IPS-18a (cell line): ENCODE results near the gene PRG2.

Experiments
- H3K27ac ChIP-seq: one replicate; pipeline ENCODE4 v1.5.1; 2013; ENCODE audit warnings: low read length
- H3K27me3 ChIP-seq: one replicate; pipeline ENCODE4 v1.6.1; 2013; ENCODE audit warnings: mild to moderate bottlenecking, low read length; ENCODE audit not compliant: control insufficient read depth, insufficient read depth
- H3K36me3 ChIP-seq: one replicate; pipeline ENCODE4 v1.6.1; 2013; ENCODE audit warnings: low read depth, low read length; ENCODE audit not compliant: control insufficient read depth
- H3K4me1 ChIP-seq: one replicate; pipeline ENCODE4 v1.6.1; 2013; ENCODE audit warnings: low read depth, low read length; ENCODE audit not compliant: control insufficient read depth
- H3K4me3 ChIP-seq: one replicate; pipeline ENCODE4 v1.5.1; 2013; ENCODE audit warnings: low read length
- H3K9ac ChIP-seq: one replicate; pipeline ENCODE4 v1.6.1; 2013; ENCODE audit warnings: mild to moderate bottlenecking, low read length, moderate library complexity
- H3K9me3 ChIP-seq: one replicate; pipeline ENCODE4 v1.6.1; 2013; ENCODE audit warnings: low read depth, low read length; ENCODE audit not compliant: control insufficient read depth

Gene PRG2

DNA sequence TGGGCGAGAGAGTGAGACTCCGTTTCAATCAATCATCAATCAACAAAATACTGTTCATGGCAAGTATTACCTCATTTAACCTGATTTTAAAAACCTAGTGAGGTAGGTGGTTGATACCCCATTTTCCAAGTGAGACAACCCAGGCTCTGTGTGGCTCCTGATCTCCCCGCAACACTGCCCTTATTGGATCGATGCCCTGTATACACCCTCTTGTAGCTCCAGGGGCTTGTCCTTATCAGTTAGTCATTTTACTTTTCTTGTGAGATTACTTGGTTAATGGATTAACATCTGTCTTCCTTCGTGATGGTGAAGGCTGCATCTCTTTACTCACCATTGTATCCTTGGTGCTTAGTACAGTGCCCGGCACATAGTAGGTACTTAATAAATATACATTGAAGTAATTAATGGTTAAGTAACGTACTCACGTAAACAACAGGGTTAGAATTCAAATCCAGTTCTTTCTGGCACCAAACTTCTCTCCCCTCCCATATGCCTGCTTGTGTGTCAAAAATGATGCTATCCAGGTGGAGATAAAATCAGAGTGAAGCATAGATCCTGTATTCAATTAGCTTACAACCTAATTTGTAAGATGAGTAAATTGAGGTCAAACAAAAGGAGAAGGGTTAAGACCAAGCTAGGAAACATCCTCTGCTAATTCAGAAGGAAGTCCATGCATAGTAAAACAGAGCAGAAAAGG, 1.8 kb upstream of the PRG2 start:
- Histone ChIP-seq H3K27me3 (peaks cover 3% of the 10 kb centered on the region), H3K4me3 (no peak overlapping the region), H3K9ac (no peak overlapping the region), H3K9me3 (no peaks in the 10 kb centered on the region), H3K36me3 (no peaks in the 10 kb centered on the region), H3K27ac (no peak overlapping the region), H3K4me1 (no peaks in the 10 kb centered on the region)

DNA sequence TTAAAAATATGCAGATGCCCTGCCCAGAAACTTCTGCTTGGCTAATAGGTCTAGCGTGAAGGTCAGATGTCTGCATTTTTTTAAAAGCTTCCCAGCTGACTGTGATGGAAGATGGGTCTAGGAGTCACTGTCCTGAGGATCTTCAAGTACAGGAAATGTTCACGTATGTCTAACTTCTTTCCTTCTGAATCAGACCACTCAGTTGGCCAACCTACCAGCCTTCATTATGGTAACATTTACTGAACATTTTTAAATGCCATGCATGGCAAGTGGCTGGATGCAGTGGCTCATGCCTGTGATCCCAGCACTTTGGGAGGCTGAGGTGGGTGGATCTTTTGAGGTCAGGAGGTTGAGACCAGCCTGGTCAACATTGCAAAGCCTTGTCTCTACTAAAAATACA, 1.1 kb upstream of the PRG2 start:
- Histone ChIP-seq H3K9me3 (no peaks in the 10 kb centered on the region), H3K4me3 (no peak overlapping the region), H3K4me1 (no peaks in the 10 kb centered on the region), H3K36me3 (no peaks in the 10 kb centered on the region), H3K9ac (no peak overlapping the region), H3K27me3 (no peaks in the 10 kb centered on the region), H3K27ac (no peak overlapping the region)

- no peaks in the 10 kb centered on the region for H3K9me3 ChIP-seq
- no peak overlapping the region for H3K9ac ChIP-seq
- no peak overlapping the region for H3K4me3 ChIP-seq
- H3K27me3 ChIP-seq = no peaks in the 10 kb centered on the region
- H3K4me1 ChIP-seq = no peaks in the 10 kb centered on the region
- no peak overlapping the region for H3K27ac ChIP-seq
- no peaks in the 10 kb centered on the region for H3K36me3 ChIP-seq
Measured at GRCh38 chr11:57391111-57391510, 661 bp upstream of the PRG2 start.

- Histone ChIP-seq H3K27me3 (no peaks in the 10 kb centered on the region), H3K9ac (no peak overlapping the region), H3K4me1 (no peaks in the 10 kb centered on the region)
Measured at GRCh38 chr11:57387289-57388030, 3.0 kb downstream of the PRG2 start.

GRCh38 chr11:57386178-57386940, 4.1 kb downstream of the PRG2 start:
- no peak overlapping the region for H3K9ac ChIP-seq
- no peaks in the 10 kb centered on the region for H3K36me3 ChIP-seq
- H3K4me1 ChIP-seq = no peaks in the 10 kb centered on the region
- H3K9me3 ChIP-seq = no peaks in the 10 kb centered on the region
- no peaks in the 10 kb centered on the region for H3K27me3 ChIP-seq
- no peak overlapping the region for H3K4me3 ChIP-seq
- no peak overlapping the region for H3K27ac ChIP-seq

More at GRCh38 chr11:57387289-57388030, 3.0 kb downstream of the PRG2 start:
- Histone ChIP-seq H3K4me3 (no peak overlapping the region), H3K27ac (no peak overlapping the region), H3K9me3 (no peaks in the 10 kb centered on the region), H3K36me3 (no peaks in the 10 kb centered on the region)

- no peaks in the 10 kb centered on the region for H3K36me3 ChIP-seq
- no peak within 1 kb of the TSS for H3K4me3 ChIP-seq
- no peaks in the 10 kb centered on the region for H3K9me3 ChIP-seq
- no peaks in the 10 kb centered on the region for H3K4me1 ChIP-seq
- H3K9ac ChIP-seq = no peak within 1 kb of the TSS
- H3K27me3 ChIP-seq = peaks cover 5% of the 10 kb centered on the region
- H3K27ac ChIP-seq = no peak within 1 kb of the TSS
Measured at GRCh38 chr11:57380975-57381374, 9.5 kb downstream of the PRG2 start, which contains the start of gene PRG3. TSS of gene PRG3 (minus strand) at chr11:57381150. CDS start at chr11:57380708, 442 bp downstream.

DNA sequence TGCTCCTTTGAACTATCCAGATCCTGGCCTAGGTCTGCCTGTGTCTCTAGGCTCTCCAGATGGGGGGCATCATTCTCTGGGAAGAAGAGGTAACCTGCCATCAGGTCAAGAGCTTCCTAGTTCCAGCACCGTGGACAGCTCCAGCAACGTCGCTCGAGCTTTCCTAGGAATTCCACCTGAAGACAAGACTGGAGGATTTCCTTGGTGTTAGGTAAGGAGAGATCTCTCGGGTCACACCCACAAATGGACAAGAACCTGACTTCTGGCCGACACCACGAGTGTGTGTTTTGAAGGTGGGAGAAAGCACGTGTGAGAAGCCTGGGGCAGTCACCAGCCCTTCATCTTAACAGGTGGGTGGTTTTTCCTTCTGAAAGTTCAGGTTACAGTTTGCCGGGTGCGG, 10.7 kb downstream of the PRG2 start:
- peaks cover 5% of the 10 kb centered on the region for H3K27me3 ChIP-seq
- no peaks in the 10 kb centered on the region for H3K36me3 ChIP-seq
- H3K9ac ChIP-seq = no peak overlapping the region
- H3K9me3 ChIP-seq = no peaks in the 10 kb centered on the region
- no peak overlapping the region for H3K4me3 ChIP-seq
- no peaks in the 10 kb centered on the region for H3K4me1 ChIP-seq
- H3K27ac ChIP-seq = no peak overlapping the region

DNA sequence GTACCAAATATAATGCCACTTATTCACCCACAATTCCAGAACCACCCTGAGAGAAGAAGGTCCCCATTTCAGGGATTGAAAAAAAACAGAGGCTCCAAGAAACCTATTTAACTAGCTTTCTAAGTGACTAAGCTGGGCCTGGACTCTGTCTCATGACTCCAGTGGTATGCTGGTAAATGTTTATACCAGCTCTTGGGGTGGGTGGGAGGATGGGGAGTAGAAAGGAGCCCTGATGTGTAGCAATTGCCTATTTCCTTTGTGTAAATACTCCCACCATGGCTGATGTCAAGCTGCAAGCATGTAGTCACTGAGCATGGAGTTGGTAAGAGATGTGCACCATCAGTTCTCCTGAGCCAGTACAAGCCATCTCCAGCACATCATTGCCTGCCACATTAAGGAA, 12.3 kb downstream of the PRG2 start:
- no peak overlapping the region for H3K4me3 ChIP-seq
- H3K4me1 ChIP-seq = no peaks in the 10 kb centered on the region
- peaks cover 5% of the 10 kb centered on the region for H3K27me3 ChIP-seq
- no peak overlapping the region for H3K9ac ChIP-seq
- no peaks in the 10 kb centered on the region for H3K36me3 ChIP-seq
- H3K9me3 ChIP-seq = no peaks in the 10 kb centered on the region
- no peak overlapping the region for H3K27ac ChIP-seq

- no peaks in the 10 kb centered on the region for H3K4me1 ChIP-seq
- no peak overlapping the region for H3K27ac ChIP-seq
- no peaks in the 10 kb centered on the region for H3K9me3 ChIP-seq
- no peak overlapping the region for H3K4me3 ChIP-seq
- H3K27me3 ChIP-seq = peaks cover 5% of the 10 kb centered on the region
- no peak overlapping the region for H3K9ac ChIP-seq
- H3K36me3 ChIP-seq = no peaks in the 10 kb centered on the region
Measured at GRCh38 chr11:57377107-57377506, 13.3 kb downstream of the PRG2 start.

GRCh38 chr11:57376095-57377090, 14.1 kb downstream of the PRG2 start:
- H3K4me3 ChIP-seq = no peak overlapping the region
- no peak overlapping the region for H3K27ac ChIP-seq
- H3K4me1 ChIP-seq = no peaks in the 10 kb centered on the region
- no peaks in the 10 kb centered on the region for H3K36me3 ChIP-seq
- H3K27me3 ChIP-seq = peaks cover 5% of the 10 kb centered on the region
- H3K9ac ChIP-seq = no peak overlapping the region
- no peaks in the 10 kb centered on the region for H3K9me3 ChIP-seq

- H3K36me3 ChIP-seq = no peaks in the 10 kb centered on the region
- no peak overlapping the region for H3K27ac ChIP-seq
- no peak overlapping the region for H3K4me3 ChIP-seq
Measured at GRCh38 chr11:57375490-57375889, 15.0 kb downstream of the PRG2 start.

More at GRCh38 chr11:57375490-57375889, 15.0 kb downstream of the PRG2 start:
- Histone ChIP-seq H3K9ac (no peak overlapping the region), H3K4me1 (no peaks in the 10 kb centered on the region), H3K9me3 (no peaks in the 10 kb centered on the region), H3K27me3 (peaks cover 5% of the 10 kb centered on the region)
